Sigmoid colon (tissue), 7 donors: ENCODE measurements around the gene TADA2A. TPM values are rescaled to one million over a fixed set of nuclear protein-coding genes. Genes with fewer than 3 reads are reported as not detected.
"Not testable (repeated sequence)": the region's sequence is repeated elsewhere in the genome, so short reads cannot be mapped to it uniquely, and the experiment has no call there.

Experiments
- DNase-seq: peaks from one replicate; pipeline ENCODE4 v3.0.0-alpha.2; 2019
- H3K27ac ChIP-seq, 4 donors: fragments of 200-600 bp; sonication (generic); one replicate each; pipeline ENCODE4 v1.5.1; 2016 to 2019; ENCODE audit warnings: mild to moderate bottlenecking in 1 of 4
- H3K27me3 ChIP-seq, 3 donors: fragments of 200-600 bp; sonication (generic); one replicate each; pipeline ENCODE4 v1.5.1; 2019; ENCODE audit warnings: mild to moderate bottlenecking in 1 of 3
- H3K36me3 ChIP-seq, 4 donors: fragments of 200-600 bp; sonication (generic); one replicate each; pipeline ENCODE4 v1.5.1; 2016 to 2019
- H3K4me1 ChIP-seq, 4 donors: fragments of 200-600 bp; sonication (generic); one replicate each; pipeline ENCODE4 v1.5.1; 2017 to 2019
- H3K4me3 ChIP-seq, 4 donors: fragments of 200-600 bp; sonication (generic); one replicate each; pipeline ENCODE4 v1.5.1; 2017 to 2019; ENCODE audit warnings: mild to moderate bottlenecking in 2 of 4, moderate library complexity in 1 of 4
- H3K9me3 ChIP-seq, 4 donors: fragments of 200-600 bp in 3 of 4; sonication (generic) in 3 of 4; one replicate each; pipeline versions ENCODE4 v1.5.1 to v1.6.1; 2013 to 2019
- EP300 ChIP-seq, 4 donors: sonication (generic); formaldehyde crosslinking; IDR thresholded peaks; one replicate each; pipeline ENCODE4 v1.6.1; 2017; ENCODE audit warnings: antibody characterized with exemption in 4 of 4
- POLR2A ChIP-seq, 2 donors: fragments of 450-650 bp; IDR thresholded peaks; one replicate each; pipeline ENCODE4 v1.6.1; 2016; ENCODE audit warnings: antibody characterized with exemption in 2 of 2, mild to moderate bottlenecking in 2 of 2, moderate library complexity in 2 of 2
- POLR2AphosphoS5 ChIP-seq, 4 donors: sonication (generic); formaldehyde crosslinking; IDR thresholded peaks; one replicate each; pipeline ENCODE4 v1.6.1; 2017; ENCODE audit warnings: antibody characterized with exemption in 4 of 4
- WGBS, 2 donors: extraction: QIAGEN DNeasy Blood & Tissue Kit; methylation state at CpG; one replicate each; pipeline ENCODE4 v1.1.7; 2013; 5-methylcytosine and 5-hydroxymethylcytosine counted together
- intact Hi-C: fragments of 100-400 bp; cut with DNase I; formaldehyde crosslinking; loops from one replicate; pipeline ENCODE4 v1.15.1; 2023
- polyA plus RNA-seq, 3 donors: library from polyadenylated mRNA; stranded (reverse); fragments of 200-250 nt; gene quantifications; one replicate each; pipeline ENCODE4 v1.2.3, GENCODE V29; 2013
- total RNA-seq, 4 donors: library from RNA; depleted of rRNA; stranded (reverse); fragments of >200 nt; gene quantifications; one replicate each; pipeline ENCODE4 v1.1.0, GENCODE V29; 2016
- TF ChIP-seq, protein P1 (sequence below), 4 experiments: fragments of 450-650 bp in 3 of 4; fragments of 200-600 bp in 1 of 4; IDR thresholded peaks; one replicate each; pipeline ENCODE4 v1.5.1; 2016 to 2019; ENCODE audit warnings: antibody characterized with exemption in 4 of 4, mild to moderate bottlenecking in 3 of 4, moderate library complexity in 2 of 4
- donor health status: healthy with polysubstance abuse.
- donor health status: Bipolar disorder and iron deficiency.
- donor health status: healthy.

Gene TADA2A
- total and polyA plus RNA-seq, 7 donors = 7.2 to 22.7 (median 15.0) TPM

DNA sequence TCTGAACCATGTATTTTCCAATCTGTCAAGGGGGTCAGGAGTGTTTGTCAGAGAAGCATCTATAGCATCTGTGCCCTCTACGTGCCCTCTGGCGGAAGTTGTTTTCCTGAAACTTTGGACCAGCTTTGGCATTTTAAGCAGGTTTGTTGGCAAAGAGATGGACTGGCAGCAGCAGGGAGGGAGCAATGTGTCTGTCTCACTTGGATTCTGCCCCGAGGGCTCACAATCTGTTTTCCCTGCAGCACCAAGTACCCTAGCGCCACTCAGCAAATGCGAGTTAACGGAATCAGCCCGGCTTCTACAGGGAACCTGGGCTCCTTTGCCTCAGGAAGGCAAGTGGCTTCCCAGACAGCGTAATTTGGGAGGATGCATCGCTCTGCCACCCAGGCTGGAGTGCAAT, 100.4 kb downstream of the TADA2A start:
- Histone ChIP-seq H3K4me3 (no peak overlapping the region), H3K27me3 (no peaks in the 10 kb centered on the region), H3K36me3 (peaks cover 0 to 2% (median 2%) of the 10 kb centered on the region in 4 donors), H3K9me3 (no peaks in the 10 kb centered on the region), H3K4me1 (peaks cover 0 to 14% (median 10%) of the 10 kb centered on the region in 4 donors), H3K27ac (peak overlapping the region in 1 of 4 donors; percentile 37)
- no peak for TF ChIP-seq POLR2A (IDR thresholded peaks at IDR 0.05)
- TF ChIP-seq, protein P1, sequence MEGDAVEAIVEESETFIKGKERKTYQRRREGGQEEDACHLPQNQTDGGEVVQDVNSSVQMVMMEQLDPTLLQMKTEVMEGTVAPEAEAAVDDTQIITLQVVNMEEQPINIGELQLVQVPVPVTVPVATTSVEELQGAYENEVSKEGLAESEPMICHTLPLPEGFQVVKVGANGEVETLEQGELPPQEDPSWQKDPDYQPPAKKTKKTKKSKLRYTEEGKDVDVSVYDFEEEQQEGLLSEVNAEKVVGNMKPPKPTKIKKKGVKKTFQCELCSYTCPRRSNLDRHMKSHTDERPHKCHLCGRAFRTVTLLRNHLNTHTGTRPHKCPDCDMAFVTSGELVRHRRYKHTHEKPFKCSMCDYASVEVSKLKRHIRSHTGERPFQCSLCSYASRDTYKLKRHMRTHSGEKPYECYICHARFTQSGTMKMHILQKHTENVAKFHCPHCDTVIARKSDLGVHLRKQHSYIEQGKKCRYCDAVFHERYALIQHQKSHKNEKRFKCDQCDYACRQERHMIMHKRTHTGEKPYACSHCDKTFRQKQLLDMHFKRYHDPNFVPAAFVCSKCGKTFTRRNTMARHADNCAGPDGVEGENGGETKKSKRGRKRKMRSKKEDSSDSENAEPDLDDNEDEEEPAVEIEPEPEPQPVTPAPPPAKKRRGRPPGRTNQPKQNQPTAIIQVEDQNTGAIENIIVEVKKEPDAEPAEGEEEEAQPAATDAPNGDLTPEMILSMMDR (IDR thresholded peaks at IDR 0.05) = no peak
- TF ChIP-seq EP300 (IDR thresholded peaks at IDR 0.05) = no peak
- TF ChIP-seq POLR2AphosphoS5 (IDR thresholded peaks at IDR 0.05) = no peak
- intact Hi-C loops = no loop called here
- DNase-seq = no peak
- 96% methylated on average over 9 of the region's 9 CpGs for WGBS, 2 donors

GRCh38 chr17:37510056-37510455, 103.4 kb downstream of the TADA2A start:
- TF ChIP-seq EP300 (IDR thresholded peaks at IDR 0.05) (no peak), POLR2A (IDR thresholded peaks at IDR 0.05) (no peak), POLR2AphosphoS5 (IDR thresholded peaks at IDR 0.05) (no peak)
- TF ChIP-seq, protein P1 (IDR thresholded peaks at IDR 0.05) = no peak
- Histone ChIP-seq H3K4me3 (no peak overlapping the region), H3K27ac (no peak overlapping the region), H3K9me3 (no peaks in the 10 kb centered on the region), H3K27me3 (no peaks in the 10 kb centered on the region), H3K36me3 (peaks cover 4 to 30% (median 10%) of the 10 kb centered on the region in 4 donors), H3K4me1 (peaks cover 0 to 14% (median 10%) of the 10 kb centered on the region in 4 donors)
- intact Hi-C loops = no loop called here
- WGBS, 2 donors = 94 to 95% methylated on average over 17 of the region's 17 CpGs
- no peak for DNase-seq

DNA sequence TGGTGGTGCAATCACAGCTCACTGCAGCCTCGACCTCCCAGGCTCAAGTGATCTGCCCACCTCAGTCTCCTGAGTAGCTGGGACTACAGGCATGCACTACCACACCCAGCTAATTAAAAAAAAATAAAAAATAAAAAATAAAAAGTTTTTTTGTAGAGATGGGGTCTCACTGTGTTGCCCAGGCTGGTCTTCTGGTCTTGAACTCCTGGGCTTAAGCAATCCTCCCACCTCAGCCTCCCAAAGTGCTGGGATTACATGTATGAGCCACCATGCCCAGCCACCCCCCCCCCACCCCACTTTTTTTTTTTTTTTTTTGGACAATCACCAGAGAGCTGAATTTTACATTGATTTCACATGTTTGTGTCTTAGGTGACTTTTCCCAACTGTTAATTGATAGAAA, 105.0 kb downstream of the TADA2A start:
- DNase-seq, intact Hi-C loops, H3K4me3 ChIP-seq, H3K27ac ChIP-seq, H3K27me3 ChIP-seq, H3K9me3 ChIP-seq: not testable (repeated sequence)
- Histone ChIP-seq H3K36me3 (peaks cover 4 to 44% (median 10%) of the 10 kb centered on the region in 4 donors), H3K4me1 (peaks cover 0 to 22% (median 16%) of the 10 kb centered on the region in 4 donors)
- 76 to 90% methylated on average over 1 of the region's 1 CpG for WGBS, 2 donors

GRCh38 chr17:37512442-37513068, 105.9 kb downstream of the TADA2A start:
- no peak for DNase-seq
- peaks cover 4 to 53% (median 17%) of the 10 kb centered on the region in 4 donors for H3K36me3 ChIP-seq
- H3K27ac ChIP-seq = no peak overlapping the region
- no peak for TF ChIP-seq POLR2AphosphoS5 (IDR thresholded peaks at IDR 0.05)
- H3K4me1 ChIP-seq = peaks cover 0 to 13% (median 8%) of the 10 kb centered on the region in 4 donors
- H3K4me3 ChIP-seq = no peak overlapping the region
- no peaks in the 10 kb centered on the region for H3K9me3 ChIP-seq
- intact Hi-C loops = no loop called here
- H3K27me3 ChIP-seq = no peaks in the 10 kb centered on the region
- WGBS, 2 donors = 91% methylated on average over 24 of the region's 24 CpGs

- peaks cover 0 to 9% (median 8%) of the 10 kb centered on the region in 4 donors for H3K4me1 ChIP-seq
- intact Hi-C loops = no loop called here
- peaks cover 4 to 65% (median 22%) of the 10 kb centered on the region in 4 donors for H3K36me3 ChIP-seq
- H3K27me3 ChIP-seq = no peaks in the 10 kb centered on the region
- no peak for DNase-seq
- WGBS, 2 donors = 92 to 94% methylated on average over 10 of the region's 10 CpGs
- H3K27ac ChIP-seq = no peak overlapping the region
- no peaks in the 10 kb centered on the region for H3K9me3 ChIP-seq
- TF ChIP-seq POLR2AphosphoS5 (IDR thresholded peaks at IDR 0.05) = no peak
- no peak for TF ChIP-seq EP300 (IDR thresholded peaks at IDR 0.05)
- TF ChIP-seq POLR2A (IDR thresholded peaks at IDR 0.05) = no peak
- TF ChIP-seq, protein P1 (IDR thresholded peaks at IDR 0.05) = no peak
- H3K4me3 ChIP-seq = no peak overlapping the region
Observed at GRCh38 chr17:37513711-37514110, 107.0 kb downstream of the TADA2A start.
